Endodermal cell (in vitro differentiated cells): ENCODE measurements around the gene MYO7A. TPM values are rescaled to one million over a fixed set of nuclear protein-coding genes. Genes with fewer than 3 reads are reported as not detected.
A peak's percentile ranks its signal among the peaks of the same experiment; 100 is the strongest.

Experiments used
- DNase-seq: peaks from one replicate; pipeline ENCODE4 v3.0.0-alpha.2; 2017
- H3K27ac ChIP-seq: 2 replicates; pipeline ENCODE4 v1.5.1; 2013; ENCODE audit warnings: mild to moderate bottlenecking, low read depth, low read length, moderate library complexity
- H3K27me3 ChIP-seq: 2 replicates; pipeline ENCODE4 v1.6.1; 2013; ENCODE audit warnings: mild to moderate bottlenecking, low read length, moderate library complexity; ENCODE audit not compliant: insufficient read depth, control insufficient read depth, poor library complexity, severe bottlenecking
- H3K36me3 ChIP-seq: 2 replicates; pipeline ENCODE4 v1.7.0; 2013; ENCODE audit warnings: mild to moderate bottlenecking, low read length, moderate library complexity; ENCODE audit not compliant: control insufficient read depth, insufficient read depth
- H3K4me1 ChIP-seq: one replicate; pipeline ENCODE4 v1.7.0; 2013; ENCODE audit warnings: low read length; ENCODE audit not compliant: control insufficient read depth, insufficient read depth
- H3K4me3 ChIP-seq: 2 replicates; pipeline ENCODE4 v1.5.1; 2013; ENCODE audit warnings: mild to moderate bottlenecking, low read length, moderate library complexity
- H3K9ac ChIP-seq: 2 replicates; pipeline ENCODE4 v1.6.1; 2013; ENCODE audit warnings: mild to moderate bottlenecking, low read length, moderate library complexity; ENCODE audit not compliant: poor library complexity, severe bottlenecking; ENCODE audit errors: extremely low read depth
- H3K9me3 ChIP-seq: 2 replicates; pipeline ENCODE4 v1.6.1; 2013; ENCODE audit warnings: mild to moderate bottlenecking, low read length, moderate library complexity; ENCODE audit not compliant: control insufficient read depth
- H3K27ac Mint-ChIP-seq: 2 replicates; pipeline ENCODE4 v1.8.0; 2020; ENCODE audit warnings: mixed read lengths
- H3K27me3 Mint-ChIP-seq: 2 replicates; pipeline ENCODE4 v1.8.0; 2021; ENCODE audit warnings: mild to moderate bottlenecking, mixed read lengths; ENCODE audit not compliant: insufficient read depth
- H3K36me3 Mint-ChIP-seq: 2 replicates; pipeline ENCODE4 v1.8.0; 2020; ENCODE audit warnings: low read depth, mixed read lengths
- H3K4me1 Mint-ChIP-seq: 2 replicates; pipeline ENCODE4 v1.8.0; 2020; ENCODE audit warnings: mixed read lengths
- H3K4me3 Mint-ChIP-seq: 2 replicates; pipeline ENCODE4 v1.8.0; 2020; ENCODE audit warnings: mild to moderate bottlenecking, moderate library complexity, mixed read lengths
- H3K9me3 Mint-ChIP-seq: 2 replicates; pipeline ENCODE4 v1.8.0; 2020; ENCODE audit warnings: mild to moderate bottlenecking, mixed read lengths
- CTCF ChIP-seq: fragments of 200-600 bp; sonication (generic); conservative IDR thresholded peaks from 2 replicates; pipeline ENCODE4 v1.5.0; 2021; ENCODE audit warnings: antibody characterized with exemption, mild to moderate bottlenecking
- WGBS, 2 experiments: methylation state at CpG; one replicate each; pipeline versions ENCODE4 v1.1.5 to v1.1.7; 2013; ENCODE audit warnings: missing lambda C conversion rate in 2 of 2, mixed read lengths in 1 of 2; ENCODE audit not compliant: insufficient coverage in 1 of 2, insufficient read length in 1 of 2; 5-methylcytosine and 5-hydroxymethylcytosine counted together
- total RNA-seq, 2 donors: library from RNA; stranded (reverse); fragmentation: NEBNext Ultra II Directional in 1 of 2; extraction: Animal tissue kit (Norgen Biotek cat#: 25700) in 1 of 2; gene quantifications; 2 replicates in 1 of 2; 3 replicates in 1 of 2; pipeline ENCODE4 v1.2.1, GENCODE V29; 2021

The MYO7A gene
- total RNA-seq, 2 donors from 2014 or later = 2.4 to 2.7 TPM

- no peaks in the 10 kb centered on the region for H3K36me3 Mint-ChIP-seq
- peaks cover 2% of the 10 kb centered on the region for H3K4me1 Mint-ChIP-seq
- no peak for TF ChIP-seq CTCF
- H3K27me3 Mint-ChIP-seq = no peaks in the 10 kb centered on the region
- no peaks in the 10 kb centered on the region for H3K9me3 Mint-ChIP-seq
- Histone ChIP-seq H3K9ac (no peak overlapping the region), H3K4me3 (no peak overlapping the region), H3K4me1 (no peaks in the 10 kb centered on the region), H3K27me3 (no peaks in the 10 kb centered on the region), H3K9me3 (no peaks in the 10 kb centered on the region), H3K27ac (no peak overlapping the region), H3K36me3 (no peaks in the 10 kb centered on the region)
- H3K4me3 Mint-ChIP-seq = no peak overlapping the region
- WGBS, 2 experiments = 84 to 94% methylated on average over 5 of the region's 5 CpGs
- no peak overlapping the region for H3K27ac Mint-ChIP-seq
- no peak for DNase-seq
These were observed 37.0 kb downstream of the MYO7A start for GRCh38 chr11:77165066-77165465.

GRCh38 chr11:77166021-77166420 lies 38.0 kb downstream of the MYO7A start:
- no peak for DNase-seq
- no peaks in the 10 kb centered on the region for H3K27me3 Mint-ChIP-seq
- Histone ChIP-seq H3K4me1 (peaks cover 3% of the 10 kb centered on the region), H3K36me3 (no peaks in the 10 kb centered on the region), H3K27ac (no peak overlapping the region), H3K4me3 (no peak overlapping the region), H3K9me3 (no peaks in the 10 kb centered on the region), H3K9ac (no peak overlapping the region), H3K27me3 (no peaks in the 10 kb centered on the region)
- TF ChIP-seq CTCF = no peak
- H3K27ac Mint-ChIP-seq = no peak overlapping the region
- WGBS, 2 experiments = 93% methylated on average over 5 to 8 of the region's 8 CpGs
- no peak overlapping the region for H3K4me3 Mint-ChIP-seq
- H3K9me3 Mint-ChIP-seq = no peaks in the 10 kb centered on the region
- no peaks in the 10 kb centered on the region for H3K36me3 Mint-ChIP-seq
- peaks cover 12% of the 10 kb centered on the region for H3K4me1 Mint-ChIP-seq

DNA sequence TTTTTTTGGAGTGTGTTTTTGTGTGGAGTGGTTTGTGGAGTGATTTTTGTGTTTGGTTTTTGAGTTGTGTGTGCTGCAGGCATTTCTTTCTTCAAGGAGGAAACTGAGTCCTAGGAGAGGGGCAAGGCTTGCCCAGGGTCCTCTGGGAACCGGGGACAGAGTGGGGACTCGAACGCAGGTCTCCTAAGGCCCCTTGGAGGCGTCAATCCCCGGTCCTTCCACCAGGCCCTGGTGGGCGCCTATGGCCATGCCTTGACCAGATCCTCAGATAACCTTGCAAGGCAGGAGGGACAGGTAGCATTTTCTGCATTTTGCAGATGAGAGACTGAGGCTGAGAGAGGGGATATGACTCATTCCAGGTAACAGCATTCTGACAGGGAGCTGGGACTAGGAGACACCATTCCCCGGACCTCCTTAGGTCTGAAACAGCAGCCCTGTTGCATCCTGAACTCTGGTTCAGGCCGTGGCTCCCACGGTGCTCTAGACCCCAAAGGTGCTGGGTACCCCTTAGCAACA lies 39.1 kb downstream of the MYO7A start:
- Histone ChIP-seq H3K9ac (no peak overlapping the region), H3K36me3 (no peaks in the 10 kb centered on the region), H3K27me3 (no peaks in the 10 kb centered on the region), H3K4me1 (peaks cover 8% of the 10 kb centered on the region), H3K27ac (no peak overlapping the region), H3K4me3 (no peak overlapping the region), H3K9me3 (no peaks in the 10 kb centered on the region)
- no peak for DNase-seq
- Mint-ChIP-seq H3K27me3 (no peaks in the 10 kb centered on the region), H3K36me3 (no peaks in the 10 kb centered on the region), H3K4me1 (peaks cover 22% of the 10 kb centered on the region), H3K4me3 (no peak overlapping the region), H3K27ac (peak overlapping the region; percentile 64), H3K9me3 (no peaks in the 10 kb centered on the region)
- 80 to 89% methylated on average over 4 to 9 of the region's 9 CpGs for WGBS, 2 experiments
- TF ChIP-seq CTCF = no peak
